ENCODE data around the gene PXDN.

- TF ChIP-seq, protein P1, sequence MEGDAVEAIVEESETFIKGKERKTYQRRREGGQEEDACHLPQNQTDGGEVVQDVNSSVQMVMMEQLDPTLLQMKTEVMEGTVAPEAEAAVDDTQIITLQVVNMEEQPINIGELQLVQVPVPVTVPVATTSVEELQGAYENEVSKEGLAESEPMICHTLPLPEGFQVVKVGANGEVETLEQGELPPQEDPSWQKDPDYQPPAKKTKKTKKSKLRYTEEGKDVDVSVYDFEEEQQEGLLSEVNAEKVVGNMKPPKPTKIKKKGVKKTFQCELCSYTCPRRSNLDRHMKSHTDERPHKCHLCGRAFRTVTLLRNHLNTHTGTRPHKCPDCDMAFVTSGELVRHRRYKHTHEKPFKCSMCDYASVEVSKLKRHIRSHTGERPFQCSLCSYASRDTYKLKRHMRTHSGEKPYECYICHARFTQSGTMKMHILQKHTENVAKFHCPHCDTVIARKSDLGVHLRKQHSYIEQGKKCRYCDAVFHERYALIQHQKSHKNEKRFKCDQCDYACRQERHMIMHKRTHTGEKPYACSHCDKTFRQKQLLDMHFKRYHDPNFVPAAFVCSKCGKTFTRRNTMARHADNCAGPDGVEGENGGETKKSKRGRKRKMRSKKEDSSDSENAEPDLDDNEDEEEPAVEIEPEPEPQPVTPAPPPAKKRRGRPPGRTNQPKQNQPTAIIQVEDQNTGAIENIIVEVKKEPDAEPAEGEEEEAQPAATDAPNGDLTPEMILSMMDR (IDR thresholded peaks at IDR 0.05), result no peak
- TF ChIP-seq POLR2A (IDR thresholded peaks at IDR 0.05), result no peak
- no peak for TF ChIP-seq EP300 (IDR thresholded peaks at IDR 0.05)
These were observed 46.7 kb downstream of the PXDN start for GRCh38 chr2:1697601-1698000.
